ENCODE data around the gene OTUD1.
"Not testable (repeated sequence)": the region's sequence is repeated elsewhere in the genome, so short reads cannot be mapped to it uniquely, and the experiment has no call there.

OTUD1 gene, protein sequence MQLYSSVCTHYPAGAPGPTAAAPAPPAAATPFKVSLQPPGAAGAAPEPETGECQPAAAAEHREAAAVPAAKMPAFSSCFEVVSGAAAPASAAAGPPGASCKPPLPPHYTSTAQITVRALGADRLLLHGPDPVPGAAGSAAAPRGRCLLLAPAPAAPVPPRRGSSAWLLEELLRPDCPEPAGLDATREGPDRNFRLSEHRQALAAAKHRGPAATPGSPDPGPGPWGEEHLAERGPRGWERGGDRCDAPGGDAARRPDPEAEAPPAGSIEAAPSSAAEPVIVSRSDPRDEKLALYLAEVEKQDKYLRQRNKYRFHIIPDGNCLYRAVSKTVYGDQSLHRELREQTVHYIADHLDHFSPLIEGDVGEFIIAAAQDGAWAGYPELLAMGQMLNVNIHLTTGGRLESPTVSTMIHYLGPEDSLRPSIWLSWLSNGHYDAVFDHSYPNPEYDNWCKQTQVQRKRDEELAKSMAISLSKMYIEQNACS

DNA sequence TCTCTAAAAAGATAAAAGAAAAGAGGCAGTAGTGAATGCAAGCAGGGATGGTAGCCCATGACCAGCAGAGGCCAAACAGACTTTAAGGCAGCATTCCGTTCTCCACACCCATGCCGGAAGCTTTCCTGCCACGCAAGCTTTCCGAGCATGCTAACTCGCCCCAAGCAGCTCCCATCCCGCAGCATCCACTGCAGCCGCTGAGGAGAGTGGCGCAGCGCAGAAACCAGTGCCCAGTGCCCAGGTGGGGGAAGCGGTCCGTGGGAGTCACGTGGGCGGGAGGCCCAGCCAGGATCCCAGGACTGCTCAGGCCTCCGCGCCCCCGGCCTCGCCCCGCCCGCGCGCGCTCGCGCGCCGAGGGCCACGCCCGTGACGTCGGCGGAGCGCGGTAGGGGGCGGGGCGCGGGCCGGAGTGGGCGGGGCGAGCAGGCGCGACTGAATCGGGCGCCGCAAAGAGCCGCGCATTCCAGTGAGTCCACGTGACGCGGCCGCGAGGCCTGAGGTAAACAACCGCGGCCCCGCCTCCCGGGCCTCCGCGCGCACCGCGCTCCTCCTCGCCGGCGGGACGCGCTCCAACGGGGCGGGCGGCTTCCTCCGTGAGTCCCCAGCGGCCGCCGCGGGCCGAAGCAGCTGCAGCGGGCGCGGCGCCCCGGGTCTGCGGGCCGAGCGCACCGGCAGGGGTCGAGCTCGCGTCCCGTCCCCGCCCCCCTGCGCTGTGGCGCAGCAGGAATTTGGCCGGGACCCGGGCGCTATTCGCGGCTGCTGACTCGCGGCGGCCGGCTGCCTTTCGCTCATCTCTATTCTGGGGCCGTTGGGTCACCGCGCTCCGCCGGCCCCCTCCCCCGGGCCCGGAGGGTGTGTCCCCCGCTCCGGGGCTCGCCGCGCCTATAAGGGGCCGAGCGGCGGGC is at the start of gene OTUD1:
Gene OTUD1, plus strand, starts transcription at position 529 of the 905 bp plus-strand sequence. CDS start 383 bp downstream, outside the sequence.
- TF ChIP-seq, protein P1, sequence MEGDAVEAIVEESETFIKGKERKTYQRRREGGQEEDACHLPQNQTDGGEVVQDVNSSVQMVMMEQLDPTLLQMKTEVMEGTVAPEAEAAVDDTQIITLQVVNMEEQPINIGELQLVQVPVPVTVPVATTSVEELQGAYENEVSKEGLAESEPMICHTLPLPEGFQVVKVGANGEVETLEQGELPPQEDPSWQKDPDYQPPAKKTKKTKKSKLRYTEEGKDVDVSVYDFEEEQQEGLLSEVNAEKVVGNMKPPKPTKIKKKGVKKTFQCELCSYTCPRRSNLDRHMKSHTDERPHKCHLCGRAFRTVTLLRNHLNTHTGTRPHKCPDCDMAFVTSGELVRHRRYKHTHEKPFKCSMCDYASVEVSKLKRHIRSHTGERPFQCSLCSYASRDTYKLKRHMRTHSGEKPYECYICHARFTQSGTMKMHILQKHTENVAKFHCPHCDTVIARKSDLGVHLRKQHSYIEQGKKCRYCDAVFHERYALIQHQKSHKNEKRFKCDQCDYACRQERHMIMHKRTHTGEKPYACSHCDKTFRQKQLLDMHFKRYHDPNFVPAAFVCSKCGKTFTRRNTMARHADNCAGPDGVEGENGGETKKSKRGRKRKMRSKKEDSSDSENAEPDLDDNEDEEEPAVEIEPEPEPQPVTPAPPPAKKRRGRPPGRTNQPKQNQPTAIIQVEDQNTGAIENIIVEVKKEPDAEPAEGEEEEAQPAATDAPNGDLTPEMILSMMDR (conservative IDR thresholded peaks at IDR 0.05) = peak; percentile 32; the same call in 1 of the 2 replicates
- peak within 1 kb of the TSS; percentile 90 for H3K27ac ChIP-seq

DNA sequence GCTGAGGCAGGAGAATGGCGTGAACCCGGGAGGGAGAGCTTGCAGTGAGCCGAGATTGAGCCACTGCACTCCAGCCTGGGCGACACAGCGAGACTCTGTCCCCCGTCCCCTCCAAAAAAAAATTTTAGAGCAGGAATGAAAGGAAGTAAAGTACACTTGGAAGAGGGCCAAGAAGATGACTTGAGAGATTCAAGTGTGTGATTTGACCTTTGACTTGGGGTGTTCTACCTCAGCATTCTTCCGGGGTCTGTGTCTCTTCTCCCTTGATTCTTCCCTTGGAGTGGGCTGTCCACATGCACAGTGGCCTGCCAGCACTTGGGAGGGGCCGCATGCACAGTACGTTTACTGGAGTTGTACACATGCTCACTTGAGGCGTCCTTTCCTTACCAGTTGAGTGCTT is 48.5 kb upstream of the OTUD1 start:
- H3K27ac ChIP-seq = not testable (repeated sequence)

DNA sequence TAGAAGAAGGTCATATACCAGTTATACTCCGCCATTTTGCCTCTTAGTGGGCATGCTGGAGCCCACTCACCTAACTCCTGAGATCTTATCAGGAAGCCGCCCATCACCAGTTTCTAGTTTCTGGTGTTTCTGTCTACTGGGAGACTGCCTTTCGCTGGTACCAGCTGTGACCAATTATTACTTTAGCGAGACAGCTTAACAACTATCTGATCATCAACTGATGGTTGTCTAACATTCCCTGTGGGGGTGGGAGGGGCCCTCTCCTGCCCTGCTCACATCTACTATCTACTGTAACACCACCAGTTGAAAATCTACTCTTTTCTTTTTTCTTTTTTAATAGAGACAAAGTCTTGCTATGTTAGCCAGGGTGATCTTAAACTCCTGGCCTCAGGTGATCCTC is 48.1 kb upstream of the OTUD1 start:
- H3K27ac ChIP-seq = no peak overlapping the region
- TF ChIP-seq, protein P1 (conservative IDR thresholded peaks at IDR 0.05) = no peak

DNA sequence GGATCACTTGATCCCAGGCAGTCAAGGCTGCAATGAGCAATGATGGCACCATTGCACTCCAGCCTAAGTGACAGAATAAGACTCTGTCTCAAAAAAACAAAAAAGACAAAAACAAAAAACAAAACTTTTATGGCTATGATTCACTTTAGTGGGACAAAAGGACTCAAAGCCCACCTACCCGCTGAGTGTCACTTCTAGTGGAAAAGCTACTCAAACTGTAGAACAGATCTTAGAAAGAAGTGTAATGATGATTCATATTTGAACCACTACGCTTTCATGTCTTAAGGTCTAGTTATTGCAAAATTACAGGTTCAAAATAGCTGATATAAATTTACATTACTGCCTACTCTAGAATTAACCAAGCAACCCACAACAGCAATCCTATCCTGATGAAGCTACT is 47.1 kb upstream of the OTUD1 start:
- H3K27ac ChIP-seq = no peak overlapping the region
- TF ChIP-seq, protein P1 (conservative IDR thresholded peaks at IDR 0.05) = no peak

DNA sequence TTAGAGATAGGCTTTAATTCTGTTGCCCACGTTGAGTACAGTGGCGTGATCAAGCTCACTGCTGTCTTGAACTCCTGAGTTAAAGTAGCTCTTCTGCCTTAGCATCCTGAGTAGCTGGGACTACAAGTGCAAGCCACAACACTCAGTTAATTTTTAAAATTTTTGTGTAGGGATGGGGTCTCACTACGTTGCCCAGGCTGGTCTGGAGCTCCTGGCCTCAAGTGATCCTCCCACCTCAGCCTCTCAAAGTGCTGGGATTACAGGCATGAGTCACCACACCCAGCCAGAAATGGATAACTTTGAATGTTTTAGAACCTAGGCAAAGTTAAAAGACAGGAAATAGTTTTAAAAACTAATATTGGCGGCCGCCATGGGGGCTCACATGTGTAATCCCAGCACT is 43.9 kb upstream of the OTUD1 start:
- no peak overlapping the region for H3K27ac ChIP-seq

DNA sequence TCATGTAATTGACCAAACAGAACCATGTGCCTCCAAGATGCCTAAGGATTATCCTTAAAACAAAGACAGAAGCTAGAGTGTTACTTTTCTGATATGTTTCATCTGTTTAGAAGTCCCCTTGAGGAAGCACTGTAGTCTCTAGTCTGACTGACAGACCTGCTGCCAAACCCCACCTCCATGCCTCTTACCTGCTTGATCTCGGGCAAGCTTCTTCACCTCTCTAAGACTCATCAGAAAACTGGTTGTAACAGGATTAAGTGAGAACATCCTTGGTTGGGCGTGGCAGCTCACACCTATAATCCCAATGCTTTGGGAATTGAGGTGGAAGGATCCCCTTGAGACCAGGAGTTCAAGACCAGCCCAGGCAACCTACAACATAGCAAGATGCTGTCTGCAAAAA is 42.2 kb upstream of the OTUD1 start:
- no peak overlapping the region for H3K27ac ChIP-seq
- TF ChIP-seq, protein P1 (conservative IDR thresholded peaks at IDR 0.05) = no peak

More for the DNA sequence above, 43.9 kb upstream of the OTUD1 start:
- TF ChIP-seq, protein P1 (conservative IDR thresholded peaks at IDR 0.05) = no peak

DNA sequence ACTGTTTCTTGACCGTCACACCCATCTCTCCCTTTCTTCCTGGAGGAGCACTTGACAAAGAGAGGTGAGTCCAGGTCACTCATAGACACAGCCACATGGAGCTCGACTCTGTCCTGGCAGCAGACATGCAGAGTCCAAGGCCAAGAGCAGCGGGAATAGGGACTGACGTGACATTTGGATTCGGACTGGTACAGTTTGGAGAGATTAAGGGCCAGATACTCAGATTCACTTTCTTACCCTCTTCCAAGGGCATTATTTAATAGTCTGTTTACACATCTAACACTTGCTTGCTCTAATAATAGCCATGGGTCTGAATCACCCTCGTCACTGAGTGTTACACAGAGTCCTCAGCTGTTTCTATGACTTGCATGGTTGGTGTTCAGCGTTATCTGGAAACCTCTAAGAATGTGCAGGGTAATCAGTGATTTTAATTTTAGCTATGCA is 39.2 kb upstream of the OTUD1 start:
- TF ChIP-seq, protein P1 (conservative IDR thresholded peaks at IDR 0.05) = no peak
- H3K27ac ChIP-seq = no peak overlapping the region

Data from VCaP (cell line).